ENCODE measurements around the gene EEF1A2. TPM values are rescaled to one million over a fixed set of nuclear protein-coding genes. Genes with fewer than 3 reads are reported as not detected.

EEF1A2 gene
- total and polyA plus RNA-seq, 2 experiments from 2014 or later: 1.3 to 37.1 TPM

- Histone ChIP-seq H3K4me3 (no peak overlapping the region), H4K20me1 (replicated peaks; ENCODE audit: insufficient read depth) (peaks cover 3% of the 10 kb centered on the region), H3K4me2 (no peak overlapping the region), H3F3A (replicated peaks; ENCODE audit: low read depth) (no peaks in the 10 kb centered on the region), H3K27ac (ENCODE audit: low read depth) (0 out of 2 replicates have a peak overlapping the region, but pooled peaks have one; percentile 39), H3K79me2 (replicated peaks; ENCODE audit: insufficient read depth) (peaks cover 47% of the 10 kb centered on the region), H3K27me3 (ENCODE audit: insufficient read depth) (no peaks in the 10 kb centered on the region), H3K36me3 (ENCODE audit: insufficient read depth) (no peaks in the 10 kb centered on the region), H3K9me2 (ENCODE audit: insufficient read depth) (no peaks in the 10 kb centered on the region), H2AFZ (no peak overlapping the region), H3K4me1 (ENCODE audit: insufficient read depth) (no peaks in the 10 kb centered on the region)
- Mint-ChIP-seq H3K36me3 (ENCODE audit: low read depth) (peaks cover 13% of the 10 kb centered on the region), H3K27ac (peak overlapping the region; percentile 63), H3K4me3 (no peak overlapping the region), H3K27me3 (ENCODE audit: insufficient read depth, low read depth, poor library complexity) (peaks cover 21% of the 10 kb centered on the region), H3K4me1 (peaks cover 21% of the 10 kb centered on the region), H3K9me3 (peaks cover 12% of the 10 kb centered on the region; the same call in 2 of the 3 replicates)
- DNase-seq (ENCODE audit: low spot score): no peak
- ATAC-seq: no peak
- TF ChIP-seq NANOG (IDR thresholded peaks at IDR 0.05; ENCODE audit: borderline replicate concordance) (no peak), ZNF114 (CRISPR knock-in tag; IDR thresholded peaks at IDR 0.05) (no peak)
These were observed 51.6 kb downstream of the EEF1A2 start for GRCh38 chr20:63447320-63447719.

- TF ChIP-seq STAT1 (IDR thresholded peaks at IDR 0.05; ENCODE audit: unreplicated experiment) (no peak), EZH2phosphoT487 (IDR thresholded peaks at IDR 0.05; ENCODE audit: unreplicated experiment) (no peak), CREB1 (CRISPR knock-in tag; IDR thresholded peaks at IDR 0.05; ENCODE audit: low read depth) (no peak), ZNF114 (CRISPR knock-in tag; IDR thresholded peaks at IDR 0.05) (no peak), REST (IDR thresholded peaks at IDR 0.05; ENCODE audit: unreplicated experiment) (no peak)
- Histone ChIP-seq H3K27ac (ENCODE audit: low read depth) (no peak overlapping the region), H3K4me3 (no peak overlapping the region), H2AFZ (no peak overlapping the region), H3K4me2 (no peak overlapping the region), H3K79me2 (replicated peaks; ENCODE audit: insufficient read depth) (peaks cover 41% of the 10 kb centered on the region), H3K9me2 (ENCODE audit: insufficient read depth) (no peaks in the 10 kb centered on the region), H3F3A (replicated peaks; ENCODE audit: low read depth) (no peaks in the 10 kb centered on the region), H3K4me1 (ENCODE audit: insufficient read depth) (no peaks in the 10 kb centered on the region; the same call in 1 of the 2 replicates), H4K20me1 (replicated peaks; ENCODE audit: insufficient read depth) (peaks cover 3% of the 10 kb centered on the region), H3K27me3 (ENCODE audit: insufficient read depth) (no peaks in the 10 kb centered on the region), H3K36me3 (ENCODE audit: insufficient read depth) (no peaks in the 10 kb centered on the region)
- no peak for ATAC-seq
- H3K9me3 Mint-ChIP-seq: peaks cover 15% of the 10 kb centered on the region; the same call in 2 of the 3 replicates
- H3K36me3 Mint-ChIP-seq (ENCODE audit: low read depth): peaks cover 15% of the 10 kb centered on the region
- no peak for DNase-seq (ENCODE audit: low spot score)
- peaks cover 22% of the 10 kb centered on the region for H3K4me1 Mint-ChIP-seq
- peaks cover 22% of the 10 kb centered on the region for H3K27me3 Mint-ChIP-seq (ENCODE audit: insufficient read depth, low read depth, poor library complexity)
- no peak overlapping the region for H3K27ac Mint-ChIP-seq
- H3K4me3 Mint-ChIP-seq: no peak overlapping the region
These were observed 52.5 kb downstream of the EEF1A2 start for GRCh38 chr20:63446216-63447024.

Measured in GM23338 (cell line).